ENCODE data around the gene PLCB2.
A peak's percentile ranks its signal among the peaks of the same experiment; 100 is the strongest.

Gene PLCB2

GRCh38 chr15:40278026-40278425, 29.7 kb downstream of the PLCB2 start:
- TF ChIP-seq CTCF (IDR thresholded peaks at IDR 0.05; ENCODE audit: extremely low read depth, insufficient read depth, missing control alignments): no peak
- in situ Hi-C loops (cut with MboI; ENCODE audit: low pct_unique_long_range_greater_than_20kb, low sequenced_read_pairs, unreplicated experiment): loop anchor here (10.0 kb wide), 1 partner anchor 233 kb away; no protein-coding TSS in a partner anchor
- no peak for DNase-seq (ENCODE audit: low spot score)

DNA sequence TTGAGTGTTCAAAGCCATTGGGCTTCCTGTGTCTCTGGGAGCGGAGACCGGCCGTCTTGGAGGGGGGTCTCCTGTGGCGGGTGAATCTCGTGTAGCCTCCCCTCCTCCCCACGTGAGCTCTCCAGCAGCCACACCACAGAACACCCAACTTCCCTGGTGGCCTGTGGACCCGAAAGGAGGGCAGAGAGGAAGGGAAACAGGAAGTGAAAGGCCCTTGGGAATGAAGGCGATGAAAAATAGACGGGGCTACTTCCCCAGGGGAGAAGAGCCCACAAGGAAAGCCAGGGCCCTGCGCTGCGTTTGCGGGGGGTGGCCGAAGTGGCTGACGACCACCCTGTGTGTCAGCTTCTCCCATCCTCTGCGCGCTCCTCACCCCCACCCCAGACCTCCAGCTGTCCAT, 30.3 kb downstream of the PLCB2 start:
- in situ Hi-C loops (cut with MboI; ENCODE audit: low pct_unique_long_range_greater_than_20kb, low sequenced_read_pairs, unreplicated experiment): loop anchor here (10.0 kb wide), 1 partner anchor 233 kb away; no protein-coding TSS in a partner anchor
- DNase-seq (ENCODE audit: low spot score): no peak
- TF ChIP-seq CTCF (IDR thresholded peaks at IDR 0.05; ENCODE audit: extremely low read depth, insufficient read depth, missing control alignments): no peak

GRCh38 chr15:40276927-40277326, 30.8 kb downstream of the PLCB2 start:
- no peak for TF ChIP-seq CTCF (IDR thresholded peaks at IDR 0.05; ENCODE audit: extremely low read depth, insufficient read depth, missing control alignments)
- DNase-seq (ENCODE audit: low spot score): no peak
- in situ Hi-C loops (cut with MboI; ENCODE audit: low pct_unique_long_range_greater_than_20kb, low sequenced_read_pairs, unreplicated experiment): loop anchor here (10.0 kb wide), 1 partner anchor 232 kb away; no protein-coding TSS in a partner anchor

DNA sequence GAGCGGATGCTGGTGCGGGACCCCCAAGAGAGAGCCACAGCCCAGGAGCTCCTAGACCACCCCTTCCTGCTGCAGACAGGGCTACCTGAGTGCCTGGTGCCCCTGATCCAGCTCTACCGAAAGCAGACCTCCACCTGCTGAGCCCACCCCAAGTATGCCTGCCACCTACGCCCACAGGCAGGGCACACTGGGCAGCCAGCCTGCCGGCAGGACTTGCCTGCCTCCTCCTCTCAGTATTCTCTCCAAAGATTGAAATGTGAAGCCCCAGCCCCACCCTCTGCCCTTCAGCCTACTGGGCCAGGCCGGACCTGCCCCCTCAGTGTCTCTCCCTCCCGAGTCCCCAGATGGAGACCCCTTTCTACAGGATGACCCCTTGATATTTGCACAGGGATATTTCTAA, 31.8 kb downstream of the PLCB2 start:
- in situ Hi-C loops (cut with MboI; ENCODE audit: low pct_unique_long_range_greater_than_20kb, low sequenced_read_pairs, unreplicated experiment): loop anchor here (10.0 kb wide), 1 partner anchor 231 kb away; no protein-coding TSS in a partner anchor

GRCh38 chr15:40275523-40275922, 32.2 kb downstream of the PLCB2 start:
- no peak for DNase-seq (ENCODE audit: low spot score)
- in situ Hi-C loops (cut with MboI; ENCODE audit: low pct_unique_long_range_greater_than_20kb, low sequenced_read_pairs, unreplicated experiment): loop anchor here (10.0 kb wide), 1 partner anchor 231 kb away; no protein-coding TSS in a partner anchor
- no peak for TF ChIP-seq CTCF (IDR thresholded peaks at IDR 0.05; ENCODE audit: extremely low read depth, insufficient read depth, missing control alignments)

More for the DNA sequence above, 31.8 kb downstream of the PLCB2 start:
- DNase-seq (ENCODE audit: low spot score): no peak
- TF ChIP-seq CTCF (IDR thresholded peaks at IDR 0.05; ENCODE audit: extremely low read depth, insufficient read depth, missing control alignments): no peak

DNA sequence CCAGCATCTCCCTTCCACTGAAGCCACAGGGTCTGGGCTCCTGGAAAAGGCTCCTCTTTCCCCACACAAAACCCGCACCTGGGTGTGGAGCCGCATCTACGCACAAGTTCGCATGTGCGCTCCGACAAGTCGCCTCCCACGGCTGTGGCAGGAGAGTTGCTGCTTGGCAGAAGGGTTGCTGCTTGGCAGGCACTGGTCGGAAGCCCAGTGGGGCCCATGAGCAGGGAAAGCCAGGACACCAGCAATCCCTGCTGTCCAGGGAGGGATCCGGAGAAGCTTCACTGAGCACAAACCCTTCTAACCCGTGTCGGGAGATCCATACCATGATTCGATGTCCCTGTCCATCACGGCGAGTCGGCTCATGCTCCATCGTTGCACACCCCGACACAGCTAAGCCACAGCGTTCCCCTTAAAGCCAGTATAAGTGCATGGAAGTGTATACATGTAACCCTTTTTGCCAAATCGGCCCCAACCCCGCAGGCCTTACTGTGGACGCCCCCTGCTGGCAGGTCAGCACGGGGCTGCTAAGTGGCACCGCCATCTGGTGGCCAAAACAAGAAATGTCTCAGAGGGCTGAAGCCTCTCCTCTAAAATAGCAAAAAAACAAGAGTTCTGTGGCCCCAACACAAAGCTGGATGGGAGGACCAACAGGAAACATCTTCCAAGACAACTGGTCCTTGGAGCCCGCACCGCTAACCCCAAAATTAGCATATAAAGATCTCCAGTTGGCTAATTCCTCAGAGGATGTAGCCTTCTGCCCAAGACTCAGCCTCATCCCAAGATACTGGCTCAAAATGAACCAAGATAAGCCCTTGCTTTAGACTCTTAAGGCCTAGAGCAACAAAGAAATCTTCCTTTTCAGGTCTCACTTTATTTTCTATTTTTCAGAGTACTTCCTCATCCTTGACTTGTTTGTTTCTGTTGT, 33.1 kb downstream of the PLCB2 start:
- peak; percentile 100 for TF ChIP-seq CTCF (IDR thresholded peaks at IDR 0.05; ENCODE audit: extremely low read depth, insufficient read depth, missing control alignments)
- peak; percentile 90 for DNase-seq (ENCODE audit: low spot score)
- in situ Hi-C loops (cut with MboI; ENCODE audit: low pct_unique_long_range_greater_than_20kb, low sequenced_read_pairs, unreplicated experiment): loop anchor here (10.0 kb wide), 1 partner anchor 230 kb away; no protein-coding TSS in a partner anchor

Data from GM13977 (cell line).